Natural killer cell treated with Interleukin-12 subunit alpha and Interleukin-12 subunit beta and Interleukin-15 and Interleukin-18, amount 100 ng/mL, for 72 hours (primary cell): ENCODE measurements around the gene LAMA4. TPM values are rescaled to one million over a fixed set of nuclear protein-coding genes. Genes with fewer than 3 reads are reported as not detected.
"Not testable (repeated sequence)": the region's sequence is repeated elsewhere in the genome, so short reads cannot be mapped to it uniquely, and the experiment has no call there.

Source experiments
- ATAC-seq, 2 donors: fragments of 150-1000 bp; cut with Tn5 transposase in 1 of 2; sonication (Bioruptor Pico), chemical (Tn5 transposase) in 1 of 2; 2 replicates each; pipeline ENCODE4 v1.10.0; 2021
- DNase-seq: peaks from one replicate; pipeline ENCODE4 v3.0.0; 2022; ENCODE audit warnings: low spot score
- H3K27ac Mint-ChIP-seq, 2 donors: 1 replicate in 1 of 2; 2 replicates in 1 of 2; pipeline ENCODE4 v1.8.0; 2022; ENCODE audit warnings: mixed read lengths in 2 of 2, mild to moderate bottlenecking in 1 of 2, moderate library complexity in 1 of 2
- H3K27me3 Mint-ChIP-seq, 2 donors: 1 replicate in 1 of 2; 2 replicates in 1 of 2; pipeline ENCODE4 v1.8.0; 2022; ENCODE audit warnings: mixed read lengths in 2 of 2
- H3K36me3 Mint-ChIP-seq: one replicate; pipeline ENCODE4 v1.8.0; 2022; ENCODE audit warnings: mixed read lengths
- H3K4me1 Mint-ChIP-seq, 2 donors: 1 replicate in 1 of 2; 2 replicates in 1 of 2; pipeline ENCODE4 v1.8.0; 2022; ENCODE audit warnings: low read depth in 2 of 2, mixed read lengths in 2 of 2, mild to moderate bottlenecking in 1 of 2
- H3K4me3 Mint-ChIP-seq: one replicate; pipeline ENCODE4 v1.8.0; 2022; ENCODE audit warnings: mixed read lengths
- H3K9me3 Mint-ChIP-seq: 2 replicates; pipeline ENCODE4 v1.8.0; 2022; ENCODE audit warnings: mixed read lengths
- total RNA-seq, 2 donors: library from RNA; stranded (reverse); gene quantifications; one replicate each; pipeline ENCODE4 v1.2.3, GENCODE V29; 2022

LAMA4 gene
- total RNA-seq, 2 donors from 2014 or later: not detected

DNA sequence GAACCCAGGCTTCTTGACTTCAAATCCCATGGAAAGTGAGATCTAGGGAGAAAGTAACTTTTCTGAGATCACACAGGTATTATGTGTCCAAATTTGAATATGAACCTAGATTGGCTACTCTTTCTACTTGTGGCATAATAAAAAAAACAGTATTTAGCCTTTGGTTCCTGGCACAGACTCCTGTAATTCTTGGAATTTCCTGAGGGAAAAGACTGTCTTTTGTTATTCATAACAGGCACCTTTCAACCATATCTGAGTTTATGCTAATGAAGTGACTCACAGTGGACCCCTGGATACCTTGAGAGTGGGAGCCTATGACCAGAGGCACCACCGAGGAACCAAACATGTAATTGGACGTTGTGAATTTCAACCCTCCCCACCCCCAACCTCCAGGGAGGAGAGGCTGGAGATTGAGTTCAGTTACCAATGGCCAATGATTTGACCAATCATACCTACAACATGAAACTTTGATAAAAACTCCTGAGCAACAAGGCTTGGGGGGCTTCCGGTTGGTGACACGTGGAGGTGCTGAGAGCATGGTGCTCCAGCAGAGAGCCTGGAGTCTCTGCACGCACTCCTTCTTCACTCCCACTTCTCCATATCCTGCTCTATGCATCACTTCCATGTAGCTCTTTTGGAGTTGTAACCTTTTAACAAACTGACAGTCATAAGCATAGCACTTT, 48.8 kb downstream of the LAMA4 start:
- peaks cover 30 to 39% of the 10 kb centered on the region in 2 donors for H3K27me3 Mint-ChIP-seq
- ATAC-seq (no peak), DNase-seq (no peak)
- H3K4me1 Mint-ChIP-seq: no peaks in the 10 kb centered on the region
- H3K27ac Mint-ChIP-seq: no peak overlapping the region
- peaks cover under 1% of the 10 kb centered on the region for H3K9me3 Mint-ChIP-seq
- no peaks in the 10 kb centered on the region for H3K36me3 Mint-ChIP-seq
- no peak overlapping the region for H3K4me3 Mint-ChIP-seq

DNA sequence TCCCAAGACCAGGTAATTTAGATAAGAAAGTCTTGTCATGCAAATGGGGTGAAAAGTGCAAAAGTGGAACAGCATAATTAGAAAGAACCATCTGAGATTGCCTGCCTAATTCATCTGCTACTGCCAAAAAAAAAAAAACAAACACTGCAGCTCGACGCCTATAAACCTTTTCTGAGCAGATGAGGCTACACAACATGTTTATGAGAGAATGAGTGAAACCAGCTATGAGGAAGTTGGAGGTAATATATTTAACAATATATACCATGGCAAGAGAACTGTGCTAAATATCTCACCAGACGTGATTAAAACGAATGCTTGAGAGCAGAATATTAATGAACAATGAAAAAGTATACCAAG, 50.0 kb downstream of the LAMA4 start:
- peaks cover 36 to 41% of the 10 kb centered on the region in 2 donors for H3K27me3 Mint-ChIP-seq
- ATAC-seq (no peak), DNase-seq (no peak)
- H3K27ac Mint-ChIP-seq: no peak overlapping the region
- peaks cover 6% of the 10 kb centered on the region for H3K9me3 Mint-ChIP-seq
- H3K4me3 Mint-ChIP-seq: no peak overlapping the region
- H3K36me3 Mint-ChIP-seq: no peaks in the 10 kb centered on the region
- no peaks in the 10 kb centered on the region for H3K4me1 Mint-ChIP-seq

DNA sequence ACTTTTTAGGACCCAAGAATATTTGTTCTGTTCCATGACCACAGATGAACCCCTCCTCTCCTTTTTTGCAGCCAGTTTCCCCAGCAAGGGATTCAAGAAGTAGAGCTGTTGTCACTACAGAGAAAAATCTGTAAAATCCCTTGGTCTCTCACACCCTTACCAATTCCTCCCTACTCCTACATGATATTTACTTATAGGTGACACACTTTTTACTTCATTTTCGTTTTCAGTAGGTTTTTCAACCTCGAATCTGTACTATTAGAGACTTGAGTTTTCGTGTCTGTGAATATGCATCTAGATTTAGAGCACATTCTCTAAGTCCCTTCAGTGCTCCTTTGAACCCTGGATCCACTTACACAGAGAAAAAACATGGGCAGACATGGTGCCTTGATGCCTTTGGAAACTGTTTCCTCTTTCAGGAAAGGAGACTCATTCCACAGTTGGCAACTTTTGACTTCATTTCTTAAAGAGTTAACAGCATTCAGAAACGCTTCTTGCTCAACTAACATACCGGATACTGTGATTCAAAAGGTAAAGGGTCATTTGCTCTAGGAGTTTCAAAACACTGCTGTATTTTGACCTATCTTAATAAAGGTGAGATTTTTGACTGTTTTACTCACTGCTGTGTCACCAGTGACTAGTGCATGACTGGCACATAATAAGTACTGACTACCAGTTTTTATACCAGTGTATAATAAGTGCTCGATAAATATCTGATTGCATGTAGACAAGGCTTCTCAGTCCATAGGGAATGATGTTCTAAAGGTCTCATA, 50.6 kb downstream of the LAMA4 start:
- H3K27ac Mint-ChIP-seq: no peak overlapping the region
- no peak overlapping the region for H3K4me3 Mint-ChIP-seq
- DNase-seq: no peak

DNA sequence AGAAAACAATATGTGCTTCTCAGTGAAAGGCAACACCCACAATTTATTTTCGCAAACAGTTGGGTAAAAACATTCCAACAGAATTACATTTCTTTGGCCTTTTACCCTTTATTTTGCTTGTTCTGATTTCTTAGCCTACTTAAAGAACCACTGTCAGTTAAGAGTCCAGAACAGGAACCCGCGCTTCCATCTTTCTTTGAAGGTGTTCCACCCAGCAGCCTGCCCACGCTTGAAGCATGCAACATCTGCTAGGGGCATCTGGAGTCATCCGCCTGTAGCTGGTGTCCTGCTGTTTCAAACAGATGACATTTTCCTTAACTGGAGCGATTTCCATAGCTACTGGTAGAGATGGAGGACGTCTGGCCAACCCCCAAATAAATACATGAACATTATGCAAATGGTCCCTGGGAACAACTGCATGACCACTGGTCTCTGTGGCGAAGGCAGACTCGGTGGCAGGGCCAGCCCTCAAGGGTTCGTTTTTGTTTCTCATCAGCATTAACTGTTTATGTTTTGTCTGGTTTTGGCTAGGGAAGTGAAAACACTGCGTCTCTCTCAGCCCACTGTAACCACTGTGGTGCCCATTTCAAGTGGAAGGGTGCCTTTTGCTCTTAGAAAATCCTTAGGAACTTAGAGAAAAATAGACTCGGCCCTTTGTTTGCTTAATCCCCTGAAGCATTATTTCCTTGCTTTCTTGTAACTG, 51.6 kb downstream of the LAMA4 start:
- no peaks in the 10 kb centered on the region for H3K36me3 Mint-ChIP-seq
- peaks cover 43 to 52% of the 10 kb centered on the region in 2 donors for H3K27me3 Mint-ChIP-seq
- DNase-seq: no peak
- H3K4me3 Mint-ChIP-seq: no peak overlapping the region
- H3K4me1 Mint-ChIP-seq: no peaks in the 10 kb centered on the region
- peaks cover 6% of the 10 kb centered on the region for H3K9me3 Mint-ChIP-seq
- H3K27ac Mint-ChIP-seq: no peak overlapping the region
- no peak for ATAC-seq

More for the DNA sequence above, 50.6 kb downstream of the LAMA4 start:
- Mint-ChIP-seq H3K4me1 (no peaks in the 10 kb centered on the region), H3K27me3 (peaks cover 40 to 47% of the 10 kb centered on the region in 2 donors), H3K9me3 (peaks cover 6% of the 10 kb centered on the region), H3K36me3 (no peaks in the 10 kb centered on the region)
- ATAC-seq: no peak

DNA sequence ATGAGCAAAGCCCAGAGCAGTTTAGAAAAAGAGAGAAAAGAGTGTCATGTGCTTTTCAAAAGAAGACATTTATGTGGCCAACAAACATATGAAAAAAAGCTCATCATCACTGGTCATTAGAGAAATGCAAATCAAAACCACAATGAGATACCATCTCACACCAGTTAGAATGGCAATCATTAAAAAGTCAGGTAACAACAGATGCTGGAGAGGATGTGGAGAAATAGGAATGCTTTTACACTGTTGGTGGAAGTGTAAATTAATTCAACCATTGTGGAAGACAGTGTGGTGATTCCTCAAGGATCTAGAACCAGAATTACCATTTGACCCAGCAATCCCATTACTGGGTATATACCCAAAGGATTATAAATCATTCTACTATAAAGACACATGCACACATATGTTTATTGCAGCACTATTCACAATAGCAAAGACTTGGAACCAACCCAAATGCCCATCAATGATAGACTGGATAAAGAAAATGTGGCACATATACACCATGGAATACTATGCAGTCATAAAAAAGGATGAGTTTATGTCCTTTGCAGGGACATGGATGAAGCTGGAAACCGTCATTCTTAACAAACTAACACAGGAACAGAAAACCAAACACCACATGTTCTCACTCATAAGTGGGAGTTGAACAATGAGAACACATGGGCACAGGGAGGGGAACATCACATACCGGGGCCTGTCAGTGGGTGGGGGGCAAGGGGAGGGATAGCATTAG, 54.0 kb downstream of the LAMA4 start:
- H3K36me3 Mint-ChIP-seq, H3K4me1 Mint-ChIP-seq, ATAC-seq, H3K9me3 Mint-ChIP-seq, H3K4me3 Mint-ChIP-seq, DNase-seq, H3K27ac Mint-ChIP-seq: not testable (repeated sequence)
- H3K27me3 Mint-ChIP-seq: peaks cover 41 to 42% of the 10 kb centered on the region in 2 donors

DNA sequence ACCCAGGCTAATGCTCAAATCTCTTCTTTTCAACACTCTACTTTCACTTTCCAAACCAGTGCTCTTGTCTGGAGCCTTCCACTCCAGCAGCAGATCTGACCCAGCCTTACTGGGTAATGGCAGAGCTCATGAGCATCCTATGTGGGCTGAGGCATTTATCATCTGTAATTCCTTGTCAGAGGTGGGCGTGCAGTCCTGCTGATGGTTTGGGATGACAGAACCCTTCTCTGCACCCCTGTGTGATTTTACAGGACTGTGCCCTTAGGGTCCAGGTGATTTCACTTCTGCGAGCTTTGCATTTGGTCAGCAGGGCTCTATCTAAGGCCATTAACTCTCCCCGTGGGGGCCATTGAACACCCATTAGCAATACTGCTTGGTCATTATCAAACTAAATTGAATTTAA, 55.4 kb downstream of the LAMA4 start:
- ATAC-seq (no peak), DNase-seq (no peak)
- H3K27ac Mint-ChIP-seq: no peak overlapping the region
- H3K27me3 Mint-ChIP-seq: peaks cover 37 to 39% of the 10 kb centered on the region in 2 donors
- H3K36me3 Mint-ChIP-seq: no peaks in the 10 kb centered on the region
- no peak overlapping the region for H3K4me3 Mint-ChIP-seq
- H3K4me1 Mint-ChIP-seq: no peaks in the 10 kb centered on the region
- peaks cover 6% of the 10 kb centered on the region for H3K9me3 Mint-ChIP-seq

DNA sequence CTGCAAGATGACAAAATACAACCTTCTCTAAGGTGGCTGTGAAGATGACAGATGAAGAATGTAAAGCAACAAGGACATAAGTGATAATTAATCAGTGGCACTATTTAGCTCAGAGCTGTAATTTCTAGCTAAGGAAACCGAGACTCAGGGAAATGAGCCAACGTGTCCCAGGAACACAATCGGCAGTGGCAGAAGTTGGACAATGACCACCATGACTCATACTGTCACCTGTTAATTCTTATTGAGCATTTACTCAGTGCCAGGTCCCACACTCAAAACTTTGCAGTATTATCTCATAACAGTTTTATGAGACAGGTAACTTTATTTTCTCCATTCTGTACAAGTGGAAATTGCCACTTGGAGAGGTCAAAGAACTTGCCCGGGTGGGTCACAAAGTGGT, 55.8 kb downstream of the LAMA4 start:
- peaks cover 33 to 35% of the 10 kb centered on the region in 2 donors for H3K27me3 Mint-ChIP-seq
- H3K9me3 Mint-ChIP-seq: peaks cover 6% of the 10 kb centered on the region
- H3K4me3 Mint-ChIP-seq: no peak overlapping the region
- no peaks in the 10 kb centered on the region for H3K36me3 Mint-ChIP-seq
- H3K27ac Mint-ChIP-seq: no peak overlapping the region
- ATAC-seq (no peak), DNase-seq (no peak)
- no peaks in the 10 kb centered on the region for H3K4me1 Mint-ChIP-seq

DNA sequence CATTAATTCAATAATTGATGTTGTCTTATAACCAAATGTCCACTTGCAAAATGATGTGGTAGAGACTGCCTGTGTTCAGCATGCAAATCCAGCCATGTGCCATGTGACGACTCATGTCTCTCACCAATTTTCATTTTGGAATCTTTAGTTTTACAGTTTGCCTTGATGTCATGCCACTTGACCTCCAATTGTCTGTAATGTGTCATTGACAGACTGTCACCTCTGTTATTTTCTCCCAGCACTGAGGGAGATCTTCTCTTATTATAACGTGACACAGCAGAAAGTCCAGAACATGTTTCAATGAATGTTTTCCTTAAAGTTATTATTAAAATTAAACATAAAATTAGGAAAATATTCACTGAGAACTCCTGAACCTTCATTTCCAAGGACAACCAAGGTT, 56.7 kb downstream of the LAMA4 start:
- Mint-ChIP-seq H3K27me3 (peaks cover 31 to 40% of the 10 kb centered on the region in 2 donors), H3K4me3 (no peak overlapping the region), H3K36me3 (no peaks in the 10 kb centered on the region), H3K4me1 (no peaks in the 10 kb centered on the region), H3K27ac (no peak overlapping the region), H3K9me3 (peaks cover 6% of the 10 kb centered on the region)
- DNase-seq (no peak), ATAC-seq (no peak)

DNA sequence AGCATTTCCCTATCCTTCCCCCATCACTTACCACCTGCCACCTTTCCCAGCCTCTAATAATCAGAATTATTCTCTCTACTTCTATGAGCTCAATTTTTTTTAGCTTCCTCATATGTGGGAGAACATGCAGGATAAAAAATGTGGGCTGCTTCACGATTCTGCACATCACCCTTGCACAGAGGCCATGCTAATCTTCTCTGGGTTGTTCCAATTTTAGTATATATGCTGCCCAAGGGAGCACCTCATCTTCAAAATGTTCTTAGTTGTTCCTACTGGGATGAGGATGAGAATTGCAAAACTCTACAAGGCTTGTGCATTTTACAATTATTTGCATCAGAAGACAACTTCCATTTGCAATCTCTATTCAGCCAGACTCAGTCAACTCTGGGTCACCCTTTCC, 58.1 kb downstream of the LAMA4 start:
- peaks cover 35 to 41% of the 10 kb centered on the region in 2 donors for H3K27me3 Mint-ChIP-seq
- no peaks in the 10 kb centered on the region for H3K36me3 Mint-ChIP-seq
- DNase-seq: no peak
- H3K27ac Mint-ChIP-seq: no peak overlapping the region
- H3K4me1 Mint-ChIP-seq: no peaks in the 10 kb centered on the region
- ATAC-seq: no peak
- H3K4me3 Mint-ChIP-seq: no peak overlapping the region
- H3K9me3 Mint-ChIP-seq: peaks cover 6% of the 10 kb centered on the region

DNA sequence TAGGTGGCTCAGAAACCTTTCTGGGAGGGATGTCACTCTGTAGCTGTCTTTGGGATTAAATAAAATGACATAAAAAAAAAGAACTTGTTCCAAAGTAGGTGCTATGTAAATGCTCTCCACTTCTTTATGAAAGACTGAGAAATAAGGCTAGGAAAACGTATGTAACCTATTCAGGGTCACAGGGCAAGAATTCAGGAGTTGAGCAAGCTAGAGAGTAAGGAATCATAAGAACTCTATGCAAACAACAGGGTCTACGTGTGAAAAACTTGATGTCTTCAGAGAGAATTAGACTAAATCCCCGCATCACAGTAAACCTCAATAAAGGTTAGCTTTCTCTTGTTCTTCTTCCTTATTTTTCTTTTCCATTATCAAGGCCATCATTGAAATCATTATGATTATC, 59.2 kb downstream of the LAMA4 start:
- H3K4me1 Mint-ChIP-seq: no peaks in the 10 kb centered on the region

DNA sequence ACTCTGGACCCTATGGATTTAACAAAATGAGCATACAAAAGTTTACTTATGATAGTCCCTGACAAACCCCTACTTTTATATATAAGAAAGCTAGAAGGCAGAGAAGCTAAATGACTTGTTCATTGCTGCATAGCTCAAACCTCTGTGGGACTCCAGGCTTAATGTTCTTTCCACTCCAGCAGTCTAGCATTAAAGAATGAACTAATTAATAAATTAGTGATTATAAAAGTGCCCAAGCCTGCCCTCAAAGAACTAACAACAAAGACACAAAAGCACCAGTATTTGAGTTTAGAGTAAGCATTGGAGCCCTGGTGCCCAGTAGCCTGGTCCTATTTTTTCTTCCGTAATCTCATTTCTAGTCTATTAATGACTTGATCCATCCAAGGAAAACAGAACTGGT, 59.9 kb downstream of the LAMA4 start:
- Mint-ChIP-seq H3K9me3 (no peaks in the 10 kb centered on the region), H3K27me3 (peaks cover 36 to 57% of the 10 kb centered on the region in 2 donors), H3K36me3 (no peaks in the 10 kb centered on the region), H3K4me3 (no peak overlapping the region), H3K4me1 (no peaks in the 10 kb centered on the region), H3K27ac (no peak overlapping the region)
- ATAC-seq: no peak
- DNase-seq: no peak

More for the DNA sequence above, 59.2 kb downstream of the LAMA4 start:
- ATAC-seq (no peak), DNase-seq (no peak)
- peaks cover 38 to 51% of the 10 kb centered on the region in 2 donors for H3K27me3 Mint-ChIP-seq
- no peak overlapping the region for H3K27ac Mint-ChIP-seq
- peaks cover 3% of the 10 kb centered on the region for H3K9me3 Mint-ChIP-seq
- H3K36me3 Mint-ChIP-seq: no peaks in the 10 kb centered on the region
- H3K4me3 Mint-ChIP-seq: no peak overlapping the region

DNA sequence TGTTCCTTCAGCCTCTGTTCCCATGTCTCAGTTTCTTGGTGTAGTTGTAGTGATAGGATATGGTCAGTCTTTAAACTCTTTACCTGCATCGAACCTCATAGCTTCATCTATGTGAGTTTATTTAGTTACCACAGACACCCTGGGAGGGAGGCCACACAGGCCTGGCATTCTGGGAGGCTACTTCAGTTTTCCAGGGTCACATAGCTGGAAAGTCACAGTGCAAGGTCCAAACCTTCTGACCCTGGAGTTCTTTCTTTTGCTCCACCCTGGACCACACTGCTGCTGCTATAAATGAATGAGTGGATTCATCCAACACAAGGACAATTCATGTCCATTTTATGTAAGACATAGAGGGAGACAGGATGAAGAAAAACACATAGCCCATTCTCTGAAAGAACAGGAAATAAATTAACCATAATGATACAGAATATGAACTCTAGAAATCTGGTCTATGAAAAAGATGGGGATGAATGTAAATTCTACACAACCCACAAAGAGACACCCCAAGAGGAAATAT, 60.8 kb downstream of the LAMA4 start:
- no peak overlapping the region for H3K4me3 Mint-ChIP-seq
- peaks cover 37 to 51% of the 10 kb centered on the region in 2 donors for H3K27me3 Mint-ChIP-seq
- no peak overlapping the region for H3K27ac Mint-ChIP-seq
- H3K4me1 Mint-ChIP-seq: no peaks in the 10 kb centered on the region
- DNase-seq (no peak), ATAC-seq (no peak)
- H3K36me3 Mint-ChIP-seq: no peaks in the 10 kb centered on the region
- no peaks in the 10 kb centered on the region for H3K9me3 Mint-ChIP-seq

DNA sequence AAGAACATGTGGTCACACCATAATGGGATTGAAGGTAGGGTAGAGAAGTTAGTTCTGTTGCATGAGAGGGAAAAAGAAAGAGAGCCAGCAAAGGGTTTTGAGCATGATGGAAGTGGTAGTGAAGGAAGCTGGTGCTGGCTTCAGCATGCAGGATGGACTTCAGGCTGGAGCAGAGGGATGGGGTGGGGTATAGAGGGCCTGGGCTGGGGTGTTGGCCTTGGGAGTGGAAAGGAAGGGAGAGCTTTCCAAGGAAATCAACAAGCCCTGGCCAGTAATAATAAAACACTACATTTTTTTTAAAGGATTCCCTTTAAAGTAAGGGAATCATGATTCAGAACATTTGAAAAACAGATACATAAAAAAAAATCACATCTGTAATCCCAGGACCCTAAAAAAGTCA, 61.2 kb downstream of the LAMA4 start:
- Mint-ChIP-seq H3K36me3 (no peaks in the 10 kb centered on the region), H3K4me1 (peaks cover 0 to under 1% of the 10 kb centered on the region in 2 donors), H3K9me3 (no peaks in the 10 kb centered on the region), H3K4me3 (no peak overlapping the region), H3K27ac (no peak overlapping the region), H3K27me3 (peaks cover 39 to 49% of the 10 kb centered on the region in 2 donors)
- no peak for ATAC-seq
- DNase-seq: no peak
